OCI-LY1 (cell line): ENCODE measurements around the gene IDS.
"Not testable (repeated sequence)": the region's sequence is repeated elsewhere in the genome, so short reads cannot be mapped to it uniquely, and the experiment has no call there.

Source experiments
- H2AFZ ChIP-seq: fragments of 200-600 bp; sonication (generic), shearing (Covaris generic); 2 replicates; pipeline ENCODE4 v1.6.0; 2014; ENCODE audit warnings: antibody characterized with exemption, mild to moderate bottlenecking, low read length
- H3F3A ChIP-seq: fragments of 200-600 bp; sonication (generic), shearing (Covaris generic); 2 replicates; pipeline ENCODE4 v1.6.0; 2014; ENCODE audit warnings: mild to moderate bottlenecking, antibody characterized with exemption, low read length, moderate library complexity; ENCODE audit not compliant: insufficient read depth
- H3K27ac ChIP-seq: fragments of 200-600 bp; sonication (generic); 2 replicates; pipeline ENCODE4 v1.5.1; 2014; ENCODE audit warnings: low read length, mixed run types, mild to moderate bottlenecking, low read depth; ENCODE audit not compliant: poor library complexity, severe bottlenecking
- H3K27me3 ChIP-seq: fragments of 200-600 bp; sonication (generic); 2 replicates; pipeline ENCODE4 v1.6.0; 2014; ENCODE audit warnings: antibody characterized with exemption, mild to moderate bottlenecking, low read length, moderate library complexity; ENCODE audit not compliant: insufficient read depth
- H3K36me3 ChIP-seq: fragments of 200-600 bp; sonication (generic); 2 replicates; pipeline ENCODE4 v1.6.1; 2014; ENCODE audit warnings: mild to moderate bottlenecking, antibody characterized with exemption, low read length, moderate library complexity, mixed read lengths; ENCODE audit not compliant: insufficient read depth
- H3K4me1 ChIP-seq: fragments of 200-600 bp; sonication (generic); 2 replicates; pipeline ENCODE4 v1.5.1; 2014; ENCODE audit warnings: mild to moderate bottlenecking, low read length, moderate library complexity; ENCODE audit not compliant: insufficient read depth, severe bottlenecking
- H3K4me2 ChIP-seq: fragments of 200-600 bp; sonication (generic), shearing (Covaris generic); 2 replicates; pipeline ENCODE4 v1.6.1; 2014; ENCODE audit warnings: low read length
- H3K4me3 ChIP-seq: fragments of 200-600 bp; sonication (generic); 2 replicates; pipeline ENCODE4 v1.5.1; 2014; ENCODE audit warnings: low read length, low read depth, mild to moderate bottlenecking, mixed read lengths; ENCODE audit not compliant: poor library complexity, severe bottlenecking
- H3K79me2 ChIP-seq: fragments of 200-600 bp; shearing (Covaris generic); 2 replicates; pipeline ENCODE4 v1.6.1; 2016; ENCODE audit warnings: mixed run types, low read length, mixed read lengths; ENCODE audit not compliant: insufficient read depth
- H3K9ac ChIP-seq: fragments of 200-600 bp; sonication (generic), shearing (Covaris generic); 2 replicates; pipeline ENCODE4 v1.6.1; 2014; ENCODE audit warnings: mild to moderate bottlenecking, low read length, mixed read lengths
- H3K9me2 ChIP-seq: fragments of 200-600 bp; sonication (generic), shearing (Covaris generic); 2 replicates; pipeline ENCODE4 v1.6.1; 2014; ENCODE audit warnings: low read depth, mild to moderate bottlenecking, low read length, mixed read lengths
- H3K9me3 ChIP-seq: fragments of 200-600 bp; shearing (Covaris generic); 2 replicates; pipeline ENCODE4 v1.6.1; 2014; ENCODE audit warnings: low read length, mixed read lengths
- H4K20me1 ChIP-seq: fragments of 200-600 bp; sonication (generic), shearing (Covaris generic); 2 replicates; pipeline ENCODE4 v1.6.0; 2016; ENCODE audit warnings: mild to moderate bottlenecking, low read length; ENCODE audit not compliant: insufficient read depth
- CTCF ChIP-seq: fragments of 200-600 bp; sonication (generic), shearing (Covaris generic); IDR thresholded peaks from 2 replicates; pipeline ENCODE4 v1.5.1; 2017; ENCODE audit warnings: mild to moderate bottlenecking, antibody characterized with exemption, low read length, moderate library complexity, mixed read lengths
- EZH2 ChIP-seq: fragments of 200-600 bp; sonication (generic), shearing (Covaris generic); IDR thresholded peaks from 2 replicates; pipeline ENCODE4 v1.8.0; 2017; ENCODE audit warnings: borderline replicate concordance, mixed run types, mild to moderate bottlenecking, antibody characterized with exemption, low read length, moderate library complexity, mixed read lengths

Gene IDS

GRCh38 chrX:149531599-149531998, 26.5 kb upstream of the IDS start:
- H3K27ac ChIP-seq: no peak overlapping the region
- H4K20me1 ChIP-seq: no peaks in the 10 kb centered on the region
- H3K27me3 ChIP-seq: no peaks in the 10 kb centered on the region
- no peaks in the 10 kb centered on the region for H3K79me2 ChIP-seq
- no peak for TF ChIP-seq EZH2
- TF ChIP-seq CTCF: no peak
- no peak overlapping the region for H3K4me2 ChIP-seq
- H3K4me1 ChIP-seq: no peaks in the 10 kb centered on the region
- H3K9me2 ChIP-seq: no peaks in the 10 kb centered on the region
- H2AFZ ChIP-seq: no peak overlapping the region
- H3K9me3 ChIP-seq: no peaks in the 10 kb centered on the region
- H3K4me3 ChIP-seq: no peak overlapping the region
- H3K36me3 ChIP-seq: no peaks in the 10 kb centered on the region
- no peak overlapping the region for H3K9ac ChIP-seq
- no peaks in the 10 kb centered on the region for H3F3A ChIP-seq

- H3F3A ChIP-seq: no peaks in the 10 kb centered on the region
- TF ChIP-seq EZH2 (no peak), CTCF (no peak)
- H3K9me2 ChIP-seq: no peaks in the 10 kb centered on the region
- H3K9ac ChIP-seq: no peak overlapping the region
- H3K27me3 ChIP-seq: no peaks in the 10 kb centered on the region
- no peak overlapping the region for H3K4me2 ChIP-seq
- H4K20me1 ChIP-seq: no peaks in the 10 kb centered on the region
- no peak overlapping the region for H3K27ac ChIP-seq
- H3K9me3 ChIP-seq: no peaks in the 10 kb centered on the region
- peaks cover 16% of the 10 kb centered on the region for H3K4me1 ChIP-seq
- H3K79me2 ChIP-seq: no peaks in the 10 kb centered on the region
- H3K4me3 ChIP-seq: no peak overlapping the region
- no peak overlapping the region for H2AFZ ChIP-seq
- H3K36me3 ChIP-seq: no peaks in the 10 kb centered on the region
Observed at GRCh38 chrX:149528381-149528780, 23.3 kb upstream of the IDS start.

- no peaks in the 10 kb centered on the region for H3K27me3 ChIP-seq
Observed at GRCh38 chrX:149527705-149528104, 22.6 kb upstream of the IDS start.

GRCh38 chrX:149526318-149527033, 21.4 kb upstream of the IDS start:
- H3K27ac ChIP-seq: peak overlapping the region; percentile 51
- H3K9ac ChIP-seq: not testable (repeated sequence)

More at GRCh38 chrX:149527705-149528104, 22.6 kb upstream of the IDS start:
- TF ChIP-seq CTCF (peak; percentile 49), EZH2 (no peak)
- Histone ChIP-seq H3F3A (no peaks in the 10 kb centered on the region), H4K20me1 (no peaks in the 10 kb centered on the region), H3K4me2 (no peak overlapping the region), H3K9ac (no peak overlapping the region), H3K4me1 (peaks cover 16% of the 10 kb centered on the region), H3K9me3 (no peaks in the 10 kb centered on the region), H3K36me3 (no peaks in the 10 kb centered on the region), H3K79me2 (no peaks in the 10 kb centered on the region), H3K4me3 (no peak overlapping the region), H3K9me2 (no peaks in the 10 kb centered on the region), H2AFZ (no peak overlapping the region), H3K27ac (no peak overlapping the region)

GRCh38 chrX:149525903-149526302, 20.8 kb upstream of the IDS start:
- not testable (repeated sequence) for H3K9ac ChIP-seq, H3K9me3 ChIP-seq, H3K79me2 ChIP-seq, H3K4me3 ChIP-seq, H4K20me1 ChIP-seq, H3F3A ChIP-seq, H3K27me3 ChIP-seq, H3K9me2 ChIP-seq, H2AFZ ChIP-seq, H3K36me3 ChIP-seq
- Histone ChIP-seq H3K4me1 (peaks cover 16% of the 10 kb centered on the region), H3K27ac (peak overlapping the region; percentile 51), H3K4me2 (peak overlapping the region; percentile 23; the same call in 1 of the 2 replicates)

More at GRCh38 chrX:149526318-149527033, 21.4 kb upstream of the IDS start:
- not testable (repeated sequence) for H4K20me1 ChIP-seq, H2AFZ ChIP-seq, H3K36me3 ChIP-seq, H3K9me3 ChIP-seq, H3F3A ChIP-seq, H3K4me3 ChIP-seq, H3K79me2 ChIP-seq, H3K27me3 ChIP-seq, H3K9me2 ChIP-seq
- 0 out of 2 replicates have a peak overlapping the region, but pooled peaks have one; percentile 23 for H3K4me2 ChIP-seq
- H3K4me1 ChIP-seq: peaks cover 16% of the 10 kb centered on the region
